Right lobe of liver (tissue), 4 donors: Measurements from ENCODE around the gene EMP3.

Source experiments
- POLR2A ChIP-seq: fragments of 450-650 bp; IDR thresholded peaks from one replicate; pipeline ENCODE4 v1.6.1; 2017; ENCODE audit warnings: antibody characterized with exemption, mild to moderate bottlenecking
- TF ChIP-seq, protein P1 (sequence below), 4 donors: fragments of 200-600 bp in 3 of 4; fragments of 450-650 bp in 1 of 4; IDR thresholded peaks; one replicate each; pipeline versions ENCODE4 v1.5.1 to v1.8.0; 2016 to 2022; ENCODE audit warnings: antibody characterized with exemption in 4 of 4, mild to moderate bottlenecking in 2 of 4
- donor health status: DM: no; HTN: no; CAD: no.
- donor health status: DM: no; HTN: no; CAD: no.
- donor health status: DM: no; HTN: yes; CAD: no.

DNA sequence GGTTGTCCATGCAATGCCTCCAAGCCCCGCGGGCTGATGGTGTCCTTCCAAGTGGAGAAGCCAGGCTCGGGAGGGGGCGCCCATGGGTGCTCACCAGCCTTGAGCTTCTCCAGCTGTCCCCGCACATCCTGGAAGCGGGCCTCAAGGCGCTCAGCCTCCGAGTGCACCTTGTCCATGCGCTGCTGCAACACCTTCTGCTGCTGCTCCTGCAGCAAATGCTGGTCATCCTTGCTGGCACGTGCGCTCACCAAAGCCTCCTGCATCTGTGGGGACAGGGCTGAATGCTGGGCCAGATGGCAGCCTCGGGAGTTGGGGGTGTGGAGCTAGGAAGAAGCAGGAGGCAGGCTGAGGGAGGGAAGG, 22.8 kb upstream of the EMP3 start:
- TF ChIP-seq POLR2A: no peak
- TF ChIP-seq, protein P1, sequence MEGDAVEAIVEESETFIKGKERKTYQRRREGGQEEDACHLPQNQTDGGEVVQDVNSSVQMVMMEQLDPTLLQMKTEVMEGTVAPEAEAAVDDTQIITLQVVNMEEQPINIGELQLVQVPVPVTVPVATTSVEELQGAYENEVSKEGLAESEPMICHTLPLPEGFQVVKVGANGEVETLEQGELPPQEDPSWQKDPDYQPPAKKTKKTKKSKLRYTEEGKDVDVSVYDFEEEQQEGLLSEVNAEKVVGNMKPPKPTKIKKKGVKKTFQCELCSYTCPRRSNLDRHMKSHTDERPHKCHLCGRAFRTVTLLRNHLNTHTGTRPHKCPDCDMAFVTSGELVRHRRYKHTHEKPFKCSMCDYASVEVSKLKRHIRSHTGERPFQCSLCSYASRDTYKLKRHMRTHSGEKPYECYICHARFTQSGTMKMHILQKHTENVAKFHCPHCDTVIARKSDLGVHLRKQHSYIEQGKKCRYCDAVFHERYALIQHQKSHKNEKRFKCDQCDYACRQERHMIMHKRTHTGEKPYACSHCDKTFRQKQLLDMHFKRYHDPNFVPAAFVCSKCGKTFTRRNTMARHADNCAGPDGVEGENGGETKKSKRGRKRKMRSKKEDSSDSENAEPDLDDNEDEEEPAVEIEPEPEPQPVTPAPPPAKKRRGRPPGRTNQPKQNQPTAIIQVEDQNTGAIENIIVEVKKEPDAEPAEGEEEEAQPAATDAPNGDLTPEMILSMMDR (IDR thresholded peaks at IDR 0.05): no peak
